Activated CD4-positive, alpha-beta T cell treated with anti-CD3 and anti-CD28 coated beads for 48 hours (primary cell): ENCODE results near the gene AHI1.

ENCODE experiments used
- DNase-seq: peaks from one replicate; pipeline ENCODE4 v3.0.0-alpha.2; 2020

The AHI1 gene

DNA sequence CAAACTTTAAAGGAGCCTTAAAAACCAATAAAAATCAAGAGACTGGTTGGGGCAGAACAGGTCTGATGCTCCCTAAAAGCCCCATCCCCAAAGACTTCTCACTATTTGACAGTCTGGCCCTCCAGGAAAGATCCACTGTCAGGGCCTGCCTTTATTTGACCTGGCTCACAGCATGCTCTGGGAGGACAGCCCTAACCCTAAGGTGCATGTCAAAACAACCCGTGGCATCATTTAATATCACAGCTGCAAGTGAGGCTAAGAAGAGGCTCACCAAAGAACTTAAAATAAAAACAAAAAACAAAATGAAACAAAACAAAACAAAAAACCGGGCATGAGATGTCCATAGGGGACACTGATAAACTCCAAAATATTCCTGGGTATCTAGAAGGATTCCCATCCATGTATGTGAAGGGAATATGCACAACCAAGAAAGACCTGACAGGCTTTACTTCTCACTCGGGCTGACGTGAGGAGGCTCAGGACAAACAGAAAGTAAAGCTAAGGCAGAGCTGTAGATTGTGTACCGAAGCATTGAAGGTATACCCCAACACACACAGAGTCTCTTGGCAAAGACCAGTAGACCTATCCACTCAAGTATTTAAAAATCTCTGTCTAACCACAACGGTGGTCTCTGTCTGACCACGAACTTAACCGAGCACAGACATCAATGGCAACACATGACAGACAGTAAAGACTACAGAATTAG is 57.3 kb downstream of the AHI1 start:
- DNase-seq: no peak

GRCh38 chr6:135439549-135439948 is 58.0 kb downstream of the AHI1 start:
- DNase-seq: no peak

DNA sequence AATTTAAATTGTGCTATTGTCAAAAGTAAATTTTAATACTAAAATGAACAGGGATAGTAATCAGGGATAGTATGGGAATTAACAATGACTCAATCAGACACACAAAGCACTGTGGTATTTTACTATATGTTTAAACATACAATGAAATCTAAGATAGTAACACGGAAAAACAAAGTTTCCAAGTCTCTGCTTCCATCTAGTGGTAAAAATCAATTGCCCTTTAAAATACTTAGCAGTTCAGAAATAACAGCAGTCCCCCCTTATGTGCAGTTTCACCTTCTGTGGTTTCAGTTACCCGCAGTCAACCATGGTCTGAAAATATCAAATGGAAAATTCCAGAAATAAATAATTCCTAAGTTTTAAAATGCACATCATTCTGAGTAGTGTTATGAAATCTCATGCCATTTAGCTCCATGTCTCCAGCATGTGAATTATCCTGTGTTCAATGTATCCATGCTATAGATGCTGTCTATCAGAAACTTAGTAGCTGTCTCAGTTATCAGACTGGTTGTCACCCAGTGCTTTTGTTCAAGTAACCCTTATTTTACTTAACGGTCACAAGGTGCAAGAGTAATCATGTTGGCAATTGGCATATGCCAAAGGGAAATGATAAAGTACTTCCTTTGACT is 58.5 kb downstream of the AHI1 start:
- no peak for DNase-seq

DNA sequence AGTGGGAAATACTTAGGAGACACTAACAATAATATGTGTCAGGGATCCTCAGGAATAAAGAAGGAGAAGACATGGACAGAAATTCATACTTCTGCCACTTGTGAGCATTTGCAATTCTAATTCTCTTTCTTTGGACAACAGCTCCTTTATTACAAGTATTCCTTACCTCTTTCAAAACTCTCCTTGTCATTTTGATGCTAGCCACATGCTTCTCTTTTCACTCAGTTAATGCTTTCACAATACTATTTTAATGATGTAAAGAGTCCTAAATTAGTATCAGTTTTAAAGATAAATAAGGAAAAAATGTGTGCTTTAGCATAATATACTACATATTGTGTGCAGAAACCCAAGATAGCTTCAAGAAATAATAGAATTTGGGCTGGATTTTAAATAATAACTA is 62.5 kb downstream of the AHI1 start:
- no peak for DNase-seq

DNA sequence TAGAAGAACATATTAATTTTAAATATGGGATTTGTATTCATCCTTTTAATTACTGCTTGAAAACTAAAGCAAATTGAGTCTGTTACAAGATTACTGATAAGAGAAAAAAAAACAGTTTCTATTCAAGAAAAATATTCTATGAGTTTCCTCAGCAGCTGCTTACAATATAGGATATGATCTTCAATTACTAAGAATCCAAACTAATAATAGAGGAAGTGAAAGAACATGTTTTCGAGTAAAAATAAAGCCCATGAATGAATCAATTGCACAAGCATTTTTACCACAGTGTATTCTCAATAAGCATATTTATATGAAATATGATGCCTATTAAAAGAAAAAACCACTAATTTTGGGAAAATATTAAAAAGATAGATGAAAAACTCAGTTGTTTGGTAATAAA is 63.4 kb downstream of the AHI1 start:
- no peak for DNase-seq

GRCh38 chr6:135428078-135428477 is 69.5 kb downstream of the AHI1 start:
- DNase-seq: no peak

DNA sequence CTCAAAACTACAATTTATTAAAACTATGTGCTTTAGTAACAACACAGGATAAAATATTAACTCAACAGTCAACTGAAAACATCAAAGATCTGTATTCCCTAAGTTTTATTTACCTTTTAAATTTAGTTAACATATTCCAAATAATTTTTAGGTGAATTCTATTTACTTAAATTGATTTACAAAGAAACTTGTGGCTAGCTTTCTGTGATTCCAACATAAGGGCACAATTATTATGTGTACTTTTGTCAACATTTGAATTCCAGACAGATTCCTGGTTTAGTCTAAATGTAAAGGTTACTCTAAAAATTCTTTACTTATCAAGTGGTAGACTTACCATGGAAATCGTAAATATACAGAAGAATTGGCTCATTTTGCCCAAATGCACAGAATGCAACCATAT is 70.7 kb downstream of the AHI1 start:
- no peak for DNase-seq

GRCh38 chr6:135424385-135424784 is 73.2 kb downstream of the AHI1 start:
- DNase-seq: no peak

GRCh38 chr6:135423649-135424128 is 73.9 kb downstream of the AHI1 start:
- DNase-seq: no peak

DNA sequence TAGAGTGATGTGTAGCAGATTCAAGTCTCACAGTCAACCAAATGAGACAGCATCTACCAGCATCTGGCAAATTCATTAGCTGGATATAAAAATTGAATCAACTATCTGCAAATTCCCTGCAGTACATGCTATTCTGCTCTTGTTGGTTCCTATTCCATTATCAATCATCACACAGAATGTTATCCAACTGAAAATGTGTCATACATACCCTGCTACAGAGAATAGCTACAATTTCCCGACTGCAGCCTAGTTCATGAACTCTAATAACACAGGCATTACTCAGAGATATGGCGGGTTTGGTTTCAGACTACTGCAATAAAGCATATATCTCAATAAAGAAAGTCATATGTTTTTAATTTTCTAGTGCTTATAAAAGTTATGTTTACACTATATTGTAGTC is 78.4 kb downstream of the AHI1 start:
- DNase-seq: no peak

- no peak for DNase-seq
Measured at GRCh38 chr6:135418040-135418760, 79.3 kb downstream of the AHI1 start.

GRCh38 chr6:135412761-135413160 is 84.8 kb downstream of the AHI1 start:
- DNase-seq: no peak

DNA sequence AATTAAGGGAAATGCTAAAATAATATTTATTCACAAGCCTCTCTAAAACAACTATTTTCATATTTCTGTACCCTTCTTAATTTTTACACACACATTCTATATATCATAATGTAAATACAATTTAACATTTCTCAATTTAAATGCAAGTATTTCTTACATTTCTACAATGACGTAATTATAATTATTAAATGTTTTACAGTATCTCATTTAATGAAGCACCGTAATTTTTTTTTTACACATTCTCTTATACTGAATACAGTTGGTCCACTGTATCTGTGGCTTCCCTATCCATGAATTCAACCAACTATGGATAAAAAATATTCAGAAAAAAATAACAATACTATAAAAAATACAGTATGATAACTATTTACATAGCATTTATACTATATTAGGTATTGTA is 85.7 kb downstream of the AHI1 start:
- DNase-seq: no peak

DNA sequence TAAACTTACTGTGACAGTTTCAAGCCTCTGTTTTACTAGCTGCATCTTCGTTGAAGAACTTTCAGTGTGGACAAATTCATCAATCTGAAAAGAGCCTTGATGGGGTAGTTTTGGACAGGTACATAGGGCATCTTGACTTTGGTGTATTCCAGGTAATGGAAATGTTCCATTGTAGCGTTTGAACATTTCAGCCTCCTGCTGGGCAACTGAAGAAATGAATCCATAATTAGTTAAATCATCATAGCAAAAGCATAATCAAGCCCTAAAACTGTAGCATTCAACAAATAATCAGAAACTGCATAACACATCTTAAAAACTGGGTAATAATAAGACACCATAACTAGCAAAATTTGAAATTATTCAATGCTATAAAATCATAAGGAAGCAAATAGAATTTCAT is 86.2 kb downstream of the AHI1 start:
- no peak for DNase-seq

- DNase-seq: no peak
Measured at GRCh38 chr6:135410856-135411255, 86.7 kb downstream of the AHI1 start.

DNA sequence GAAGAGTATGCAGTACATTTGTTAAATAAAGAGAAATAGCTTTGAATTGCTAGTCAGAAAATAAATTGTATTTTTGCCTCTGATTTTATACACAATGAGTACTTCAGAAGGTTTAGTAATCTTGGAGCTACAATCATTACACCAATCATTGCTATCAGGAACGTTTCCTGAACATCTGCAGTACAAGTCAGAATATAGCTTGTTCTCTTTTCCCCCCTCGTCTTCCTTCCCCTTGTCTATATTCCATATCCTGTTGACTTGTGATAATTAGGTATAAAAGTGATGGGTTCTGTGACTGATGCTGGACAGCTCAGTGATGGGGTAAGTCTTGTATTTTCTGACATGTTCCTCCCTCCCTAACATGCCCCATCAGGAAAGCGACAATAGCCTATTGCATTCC is 94.0 kb downstream of the AHI1 start:
- no peak for DNase-seq

GRCh38 chr6:135402311-135402710 is 95.2 kb downstream of the AHI1 start:
- no peak for DNase-seq

DNA sequence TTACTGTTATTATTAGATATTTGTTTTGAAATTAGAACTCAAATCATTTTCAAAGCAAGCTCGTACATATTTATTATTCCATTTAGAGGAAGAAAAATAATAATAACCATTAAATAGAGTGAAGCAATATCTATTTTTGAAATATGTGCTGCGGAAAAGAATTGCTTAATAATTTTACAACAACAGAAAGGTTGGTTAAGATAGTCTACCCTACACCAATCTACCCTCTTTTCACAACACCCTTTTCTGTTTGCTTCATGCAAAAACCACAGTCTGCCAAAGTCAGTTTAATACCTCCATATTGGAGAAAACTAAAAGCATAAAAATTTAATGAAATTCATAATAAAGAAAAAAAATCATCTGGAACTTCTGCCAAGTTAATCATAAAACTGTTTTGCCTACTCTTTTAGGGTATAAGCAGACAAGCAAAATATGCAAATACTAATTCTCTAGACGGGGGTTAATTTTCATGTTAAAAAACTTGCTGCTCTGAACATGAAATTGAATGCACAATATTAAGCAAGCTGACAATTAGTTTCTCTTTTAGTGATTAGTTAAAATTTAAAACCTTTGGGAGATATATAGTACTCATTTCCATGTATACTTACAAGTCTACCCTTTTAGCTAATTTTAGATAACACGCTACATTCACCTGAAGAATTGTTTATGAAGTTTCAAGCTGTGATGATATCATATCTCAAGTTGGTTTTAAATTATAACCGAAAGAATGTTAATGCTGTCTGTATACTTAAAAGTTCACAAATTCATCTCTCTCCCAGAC is 100.2 kb downstream of the AHI1 start:
- DNase-seq: no peak

GRCh38 chr6:135395136-135395535 is 102.4 kb downstream of the AHI1 start:
- no peak for DNase-seq

- no peak for DNase-seq
Measured at GRCh38 chr6:135393289-135393688, 104.3 kb downstream of the AHI1 start.

DNA sequence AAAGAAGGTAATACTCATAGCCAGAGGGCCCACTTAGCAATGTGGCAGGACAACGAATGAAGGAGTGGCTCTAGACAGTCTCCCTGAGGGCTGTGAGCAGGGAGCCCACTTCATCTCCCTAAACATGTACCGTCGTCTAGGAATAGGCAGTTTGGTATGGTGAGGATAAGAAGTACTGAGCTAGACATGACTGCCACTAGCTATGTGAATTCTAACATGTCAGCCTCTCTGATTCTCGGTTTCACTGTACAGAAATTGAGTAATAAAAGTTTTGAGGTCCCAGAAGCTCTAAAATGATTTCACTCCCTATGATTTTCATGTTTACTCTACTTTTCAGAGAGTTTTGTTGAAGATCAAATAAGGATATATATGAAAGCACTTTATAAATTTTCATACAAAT is 107.1 kb downstream of the AHI1 start:
- DNase-seq: no peak

GRCh38 chr6:135385299-135385698 is 112.2 kb downstream of the AHI1 start:
- no peak for DNase-seq

DNA sequence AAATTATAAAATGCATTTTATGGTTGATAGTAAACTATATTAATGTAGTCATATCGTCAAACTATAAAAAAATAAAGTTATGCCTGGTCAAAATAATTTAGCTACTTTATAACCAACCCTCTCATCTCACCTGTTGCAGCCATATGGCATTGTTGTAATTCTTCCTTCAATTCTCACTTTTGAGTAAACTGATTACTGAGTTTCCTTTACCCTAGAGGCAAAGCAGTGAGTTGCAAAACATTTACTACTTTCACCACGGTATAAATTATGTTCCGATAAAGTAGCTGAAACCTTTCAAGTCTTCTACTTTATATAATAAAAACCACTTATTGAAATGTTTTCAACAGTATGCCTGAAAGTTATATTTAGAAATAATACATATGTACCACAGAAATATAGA is 113.8 kb downstream of the AHI1 start:
- no peak for DNase-seq
